ENCODE data around the gene PAX8.
A peak's percentile ranks its signal among the peaks of the same experiment; 100 is the strongest.

The PAX8 gene

DNA sequence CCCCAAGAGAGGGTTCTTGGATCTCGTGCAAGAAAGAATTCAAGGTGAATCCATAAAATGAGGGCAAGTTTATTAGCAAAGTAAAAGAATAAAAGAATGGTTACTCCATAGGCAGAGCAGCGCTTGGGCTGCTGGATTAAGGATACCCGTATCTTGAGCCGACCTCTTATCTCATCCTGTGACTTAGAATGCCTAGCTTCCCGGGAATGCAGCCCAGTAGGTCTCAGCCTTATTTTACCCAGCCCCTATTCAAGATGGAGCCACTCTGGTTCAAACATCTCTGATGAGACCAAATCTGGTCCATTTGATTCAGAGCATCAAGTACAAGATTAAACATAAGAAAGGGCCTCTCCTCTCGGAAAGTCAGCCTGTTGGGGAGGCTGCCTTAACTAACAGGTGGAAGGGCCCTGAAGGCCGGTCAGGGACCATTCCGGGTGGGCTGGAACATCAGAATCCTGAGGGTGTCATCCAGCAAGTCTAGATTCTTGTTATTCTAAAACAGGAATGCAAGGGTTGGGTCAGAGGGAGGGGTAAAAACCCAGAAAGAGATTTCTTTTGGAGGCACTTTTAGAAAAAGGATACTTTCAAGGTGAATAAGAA is 99.2 kb downstream of the PAX8 start:
- Histone ChIP-seq H3K4me3 (replicated peaks; ENCODE audit: low read depth, low read length) (no peak overlapping the region), H3K36me3 (ENCODE audit: control insufficient read depth, insufficient read depth, low read length) (peaks cover 31% of the 10 kb centered on the region), H3K27me3 (replicated peaks; ENCODE audit: control insufficient read depth, insufficient read depth, low read length) (no peaks in the 10 kb centered on the region)
- TF ChIP-seq, protein P1, sequence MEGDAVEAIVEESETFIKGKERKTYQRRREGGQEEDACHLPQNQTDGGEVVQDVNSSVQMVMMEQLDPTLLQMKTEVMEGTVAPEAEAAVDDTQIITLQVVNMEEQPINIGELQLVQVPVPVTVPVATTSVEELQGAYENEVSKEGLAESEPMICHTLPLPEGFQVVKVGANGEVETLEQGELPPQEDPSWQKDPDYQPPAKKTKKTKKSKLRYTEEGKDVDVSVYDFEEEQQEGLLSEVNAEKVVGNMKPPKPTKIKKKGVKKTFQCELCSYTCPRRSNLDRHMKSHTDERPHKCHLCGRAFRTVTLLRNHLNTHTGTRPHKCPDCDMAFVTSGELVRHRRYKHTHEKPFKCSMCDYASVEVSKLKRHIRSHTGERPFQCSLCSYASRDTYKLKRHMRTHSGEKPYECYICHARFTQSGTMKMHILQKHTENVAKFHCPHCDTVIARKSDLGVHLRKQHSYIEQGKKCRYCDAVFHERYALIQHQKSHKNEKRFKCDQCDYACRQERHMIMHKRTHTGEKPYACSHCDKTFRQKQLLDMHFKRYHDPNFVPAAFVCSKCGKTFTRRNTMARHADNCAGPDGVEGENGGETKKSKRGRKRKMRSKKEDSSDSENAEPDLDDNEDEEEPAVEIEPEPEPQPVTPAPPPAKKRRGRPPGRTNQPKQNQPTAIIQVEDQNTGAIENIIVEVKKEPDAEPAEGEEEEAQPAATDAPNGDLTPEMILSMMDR (IDR thresholded peaks at IDR 0.05; ENCODE audit: insufficient read depth, low read length, poor library complexity, severe bottlenecking): no peak
- DNase-seq (ENCODE audit: extremely low read depth, insufficient read length): no peak

- TF ChIP-seq, protein P1 (IDR thresholded peaks at IDR 0.05; ENCODE audit: insufficient read depth, low read length, poor library complexity, severe bottlenecking): no peak
- Histone ChIP-seq H3K27me3 (replicated peaks; ENCODE audit: control insufficient read depth, insufficient read depth, low read length) (no peaks in the 10 kb centered on the region), H3K36me3 (ENCODE audit: control insufficient read depth, insufficient read depth, low read length) (peaks cover 31% of the 10 kb centered on the region), H3K4me3 (replicated peaks; ENCODE audit: low read depth, low read length) (no peak overlapping the region)
- DNase-seq (ENCODE audit: extremely low read depth, insufficient read length): no peak
Measured at GRCh38 chr2:113178891-113179290, 99.8 kb downstream of the PAX8 start.

GRCh38 chr2:113178069-113178746 is 100.5 kb downstream of the PAX8 start:
- DNase-seq (ENCODE audit: extremely low read depth, insufficient read length): no peak
- no peaks in the 10 kb centered on the region for H3K27me3 ChIP-seq (replicated peaks; ENCODE audit: control insufficient read depth, insufficient read depth, low read length)
- no peak overlapping the region for H3K4me3 ChIP-seq (replicated peaks; ENCODE audit: low read depth, low read length)
- H3K36me3 ChIP-seq (ENCODE audit: control insufficient read depth, insufficient read depth, low read length): peaks cover 25% of the 10 kb centered on the region
- TF ChIP-seq, protein P1 (IDR thresholded peaks at IDR 0.05; ENCODE audit: insufficient read depth, low read length, poor library complexity, severe bottlenecking): no peak

DNA sequence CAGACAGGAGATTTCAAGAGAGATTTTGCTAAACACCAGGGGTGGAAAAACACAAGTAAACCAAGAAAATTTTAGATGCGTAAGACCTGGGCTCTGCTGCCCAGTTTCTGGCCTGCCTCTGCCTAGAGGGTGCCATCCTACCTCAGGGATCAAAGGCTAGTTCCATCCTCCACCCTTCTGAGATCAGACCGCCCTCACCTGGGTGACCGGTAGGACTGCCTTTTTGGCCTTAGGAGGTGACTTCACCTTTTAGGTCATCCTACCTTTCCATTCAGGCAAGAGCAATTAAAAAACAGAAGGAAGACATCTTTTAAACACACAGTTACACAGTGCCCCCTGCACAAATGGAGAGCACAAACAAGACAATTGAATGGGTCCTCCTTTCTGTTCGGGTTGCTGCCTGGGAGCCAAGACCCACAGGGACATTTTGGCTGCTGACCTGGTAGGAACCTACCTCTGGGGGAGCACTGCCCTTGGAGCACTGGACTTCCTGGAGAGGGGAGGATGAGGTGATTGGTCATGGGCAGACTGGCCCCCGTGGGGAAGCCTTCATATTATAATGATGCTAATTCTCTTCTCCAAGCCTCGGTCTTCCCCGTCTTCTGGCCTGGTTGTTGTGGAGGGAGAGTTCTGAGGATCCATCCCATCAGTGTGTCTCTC is 101.9 kb downstream of the PAX8 start:
- H3K27me3 ChIP-seq (replicated peaks; ENCODE audit: control insufficient read depth, insufficient read depth, low read length): no peaks in the 10 kb centered on the region
- H3K4me3 ChIP-seq (replicated peaks; ENCODE audit: low read depth, low read length): peak overlapping the region; percentile 81
- peaks cover 12% of the 10 kb centered on the region for H3K36me3 ChIP-seq (ENCODE audit: control insufficient read depth, insufficient read depth, low read length)
- TF ChIP-seq, protein P1 (IDR thresholded peaks at IDR 0.05; ENCODE audit: insufficient read depth, low read length, poor library complexity, severe bottlenecking): no peak
- no peak for DNase-seq (ENCODE audit: extremely low read depth, insufficient read length)

- TF ChIP-seq, protein P1 (IDR thresholded peaks at IDR 0.05; ENCODE audit: insufficient read depth, low read length, poor library complexity, severe bottlenecking): no peak
- peaks cover 5% of the 10 kb centered on the region for H3K36me3 ChIP-seq (ENCODE audit: control insufficient read depth, insufficient read depth, low read length)
- H3K4me3 ChIP-seq (replicated peaks; ENCODE audit: low read depth, low read length): peak overlapping the region; percentile 81
- no peak for DNase-seq (ENCODE audit: extremely low read depth, insufficient read length)
- no peaks in the 10 kb centered on the region for H3K27me3 ChIP-seq (replicated peaks; ENCODE audit: control insufficient read depth, insufficient read depth, low read length)
Measured at GRCh38 chr2:113175736-113176695, 102.7 kb downstream of the PAX8 start.
